GM18909 (cell line): ENCODE measurements around the gene CNOT6L.

Source experiments
- ATAC-seq: cut with Tn5 transposase; IDR thresholded peaks from one replicate; pipeline ENCODE4 v1.9.1; 2021; ENCODE audit warnings: mild to moderate bottlenecking; ENCODE audit not compliant: unreplicated experiment, poor library complexity

Gene CNOT6L

DNA sequence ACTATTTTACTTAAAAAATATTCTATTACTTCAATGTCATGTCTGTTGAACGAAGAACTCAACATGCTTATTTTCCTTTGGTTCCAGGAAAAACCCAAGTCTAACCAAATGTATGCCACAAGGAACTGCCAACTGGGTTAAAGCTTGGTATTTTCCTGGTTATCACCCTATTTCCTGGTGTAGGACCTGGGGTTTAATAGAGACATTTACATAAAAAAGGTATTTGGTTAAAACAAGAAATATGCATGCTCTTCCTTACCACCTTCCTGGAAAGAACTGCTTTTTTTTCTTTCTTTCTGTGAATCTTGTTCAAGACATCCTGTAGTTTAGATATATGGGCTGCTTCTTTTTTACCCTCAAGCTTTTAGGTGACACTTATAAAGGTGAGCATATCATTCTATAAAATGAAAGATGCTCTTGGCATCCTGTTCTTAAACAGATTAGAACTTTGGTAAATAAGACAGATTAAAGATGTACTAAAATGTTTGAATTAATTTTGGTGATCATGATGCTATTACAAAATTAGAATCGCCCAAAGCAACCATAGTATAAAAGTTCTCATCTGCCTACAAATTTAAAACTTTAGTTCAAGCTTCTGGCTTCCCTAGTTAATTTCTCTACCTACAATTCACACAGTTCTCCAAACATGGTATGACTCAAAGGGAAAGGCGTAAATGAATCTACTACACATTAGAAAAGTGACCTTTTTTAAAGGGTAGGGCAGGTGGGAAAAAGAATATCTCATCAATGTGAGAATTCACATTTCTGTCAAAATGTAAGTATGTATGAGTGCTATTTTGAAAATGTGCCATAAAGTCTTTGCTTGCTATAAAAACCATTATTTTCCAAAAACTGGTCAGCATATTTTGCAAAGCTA lies 103.5 kb downstream of the CNOT6L start:
- no peak for ATAC-seq

DNA sequence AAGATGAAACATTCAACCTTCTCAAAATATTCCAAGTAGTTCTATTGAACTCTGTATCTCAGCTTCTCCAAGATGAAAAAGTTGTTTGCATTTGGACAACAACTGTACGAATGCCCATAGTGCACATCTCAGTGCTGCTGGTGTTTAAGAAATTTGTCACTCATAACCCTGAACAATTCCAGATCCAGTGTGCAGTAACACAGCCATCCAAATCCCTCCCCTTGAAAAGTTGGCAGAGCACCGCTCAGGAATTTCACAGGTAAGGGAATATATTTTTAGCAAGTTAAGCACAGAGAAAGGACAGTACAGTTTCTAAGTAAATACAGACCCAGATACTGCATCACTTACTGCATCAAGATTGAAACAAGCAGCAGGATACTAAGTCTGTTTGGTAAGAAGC lies 104.7 kb downstream of the CNOT6L start:
- ATAC-seq, result no peak

DNA sequence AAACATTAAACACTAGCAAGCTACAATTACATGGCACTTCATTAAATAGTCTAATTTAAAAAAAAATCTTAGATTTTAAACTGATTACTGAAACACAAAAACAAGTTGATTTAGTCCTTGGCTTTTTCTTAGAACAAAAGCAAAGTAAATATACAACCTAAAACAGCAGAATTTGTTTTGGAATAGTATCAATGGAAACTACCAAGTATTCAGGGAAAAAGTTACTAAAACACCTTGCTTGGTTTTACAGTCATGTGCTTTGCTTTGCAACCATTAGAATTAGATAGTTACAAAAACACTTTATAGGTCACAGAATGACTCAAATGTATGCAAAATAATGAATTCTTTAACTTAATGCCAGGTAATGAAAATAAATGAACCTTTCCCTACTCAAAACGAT lies 105.3 kb downstream of the CNOT6L start:
- ATAC-seq, result no peak

- no peak for ATAC-seq
These were observed 106.5 kb downstream of the CNOT6L start for GRCh38 chr4:77712675-77713074.

GRCh38 chr4:77711469-77711868 lies 107.7 kb downstream of the CNOT6L start:
- ATAC-seq, result no peak

- ATAC-seq, result no peak
These were observed 108.5 kb downstream of the CNOT6L start for GRCh38 chr4:77710684-77711083.

GRCh38 chr4:77710059-77710458 lies 109.1 kb downstream of the CNOT6L start:
- ATAC-seq, result no peak

DNA sequence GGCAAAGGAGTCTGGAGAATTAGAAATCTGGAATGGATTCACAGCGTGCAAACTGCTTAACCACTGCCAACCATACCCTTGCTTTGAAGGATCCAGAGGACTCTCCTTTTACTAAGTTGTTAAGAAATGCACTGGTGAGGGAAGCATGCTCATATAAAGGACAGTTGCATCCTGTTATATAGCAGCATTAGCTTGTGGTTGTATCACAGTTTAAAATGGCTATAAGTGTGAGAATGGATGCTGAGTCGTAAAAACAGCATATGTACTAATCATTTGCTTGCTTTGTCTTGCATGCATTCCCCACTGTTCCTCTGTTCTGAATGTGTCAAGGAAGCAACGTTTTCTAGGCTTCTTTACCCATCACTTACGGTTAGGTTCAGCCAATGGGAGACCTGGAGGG lies 112.5 kb downstream of the CNOT6L start:
- ATAC-seq, result no peak

DNA sequence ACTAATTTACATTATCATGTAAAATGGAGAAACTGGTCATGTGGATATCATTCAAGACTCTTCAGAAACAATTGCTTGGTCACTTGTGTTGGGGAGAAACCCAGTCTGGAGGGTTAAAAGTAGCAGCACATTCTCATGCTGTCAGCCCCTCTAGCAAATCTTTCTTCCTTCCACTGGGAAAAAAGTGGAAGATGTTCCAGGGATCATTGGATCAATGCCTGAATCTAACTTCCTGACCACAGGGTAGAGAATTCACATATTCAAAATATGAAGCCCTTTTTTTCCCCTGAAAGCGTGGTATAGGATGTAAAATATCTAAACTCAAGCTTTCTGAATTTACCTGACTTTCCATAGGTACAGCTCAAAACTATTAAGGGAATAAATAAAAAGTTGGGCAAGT lies 115.5 kb downstream of the CNOT6L start:
- ATAC-seq, result no peak

- no peak for ATAC-seq
These were observed 118.0 kb downstream of the CNOT6L start for GRCh38 chr4:77701121-77701520.

DNA sequence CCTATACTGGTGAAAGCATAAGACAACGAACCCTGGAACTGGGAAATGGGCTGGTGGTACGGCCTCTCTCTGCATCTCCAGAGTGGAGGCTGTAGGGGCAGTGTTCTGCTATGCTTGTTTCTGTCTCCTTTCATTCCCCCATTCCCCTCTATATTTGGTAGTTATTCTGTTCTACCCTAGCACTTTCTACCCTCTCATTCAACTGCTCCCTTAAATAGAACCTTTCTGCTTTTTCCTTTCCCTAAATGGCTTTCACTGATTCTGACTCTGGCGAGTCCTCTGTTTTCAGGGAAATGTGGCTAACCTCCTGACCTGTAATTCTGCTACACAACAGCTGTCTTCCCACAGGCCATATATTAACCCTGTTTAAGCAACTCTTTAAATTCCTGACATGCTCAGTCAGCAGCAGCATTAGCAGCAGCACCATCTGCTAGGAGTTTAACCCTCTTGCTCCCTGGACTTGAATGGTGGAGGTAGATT lies 119.4 kb downstream of the CNOT6L start:
- ATAC-seq, result no peak

- no peak for ATAC-seq
These were observed 121.1 kb downstream of the CNOT6L start for GRCh38 chr4:77697860-77698590.

- ATAC-seq, result no peak
These were observed 123.4 kb downstream of the CNOT6L start for GRCh38 chr4:77695774-77696173.

DNA sequence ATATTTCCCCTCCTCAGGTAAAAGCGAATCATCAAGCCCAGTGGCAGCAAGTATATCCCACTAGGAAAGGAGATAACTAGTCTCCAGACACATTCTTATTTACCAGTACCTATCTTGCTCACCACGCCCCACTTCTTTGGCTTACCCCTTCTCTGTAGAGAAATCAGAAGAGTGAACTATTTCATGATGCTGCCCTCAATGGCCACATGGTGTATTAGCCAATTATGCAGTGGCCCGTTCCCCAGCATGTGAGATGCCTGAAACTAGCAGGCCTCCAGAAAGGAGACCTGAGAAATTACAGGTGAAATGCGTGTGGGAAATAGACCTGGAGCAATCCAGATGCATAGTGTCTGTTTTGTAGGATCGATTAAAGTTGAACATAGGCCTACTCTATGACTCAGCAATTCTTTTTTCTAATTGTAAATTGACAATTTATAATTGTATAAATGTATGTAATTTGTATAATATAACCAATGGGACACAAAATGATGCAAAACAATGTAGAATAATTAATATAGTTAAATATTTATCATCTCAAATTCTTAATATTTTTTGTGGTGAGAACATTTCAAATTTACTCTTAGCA lies 126.2 kb downstream of the CNOT6L start:
- ATAC-seq, result no peak

GRCh38 chr4:77681792-77682191 lies 137.4 kb downstream of the CNOT6L start:
- no peak for ATAC-seq

DNA sequence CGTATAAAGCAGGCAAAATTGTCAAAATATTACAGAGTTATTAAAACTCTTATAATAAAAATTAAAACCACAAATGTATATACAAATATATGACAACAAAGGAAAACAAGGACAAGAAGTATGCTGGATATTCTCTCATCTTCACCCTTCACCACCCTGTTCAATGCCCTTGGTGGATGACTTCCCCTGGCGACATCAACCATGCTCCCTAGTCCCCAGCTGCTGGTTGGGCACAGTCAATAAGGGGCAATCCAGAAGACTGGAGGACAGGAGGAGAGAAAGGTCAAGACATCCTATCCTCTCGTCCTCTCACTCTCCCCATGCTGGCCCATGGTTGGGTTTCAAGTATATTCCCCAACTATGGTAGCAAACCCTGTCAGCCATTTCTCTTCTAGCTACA lies 142.3 kb downstream of the CNOT6L start:
- ATAC-seq, result no peak

- no peak for ATAC-seq
These were observed 148.1 kb downstream of the CNOT6L start for GRCh38 chr4:77671051-77671450.

DNA sequence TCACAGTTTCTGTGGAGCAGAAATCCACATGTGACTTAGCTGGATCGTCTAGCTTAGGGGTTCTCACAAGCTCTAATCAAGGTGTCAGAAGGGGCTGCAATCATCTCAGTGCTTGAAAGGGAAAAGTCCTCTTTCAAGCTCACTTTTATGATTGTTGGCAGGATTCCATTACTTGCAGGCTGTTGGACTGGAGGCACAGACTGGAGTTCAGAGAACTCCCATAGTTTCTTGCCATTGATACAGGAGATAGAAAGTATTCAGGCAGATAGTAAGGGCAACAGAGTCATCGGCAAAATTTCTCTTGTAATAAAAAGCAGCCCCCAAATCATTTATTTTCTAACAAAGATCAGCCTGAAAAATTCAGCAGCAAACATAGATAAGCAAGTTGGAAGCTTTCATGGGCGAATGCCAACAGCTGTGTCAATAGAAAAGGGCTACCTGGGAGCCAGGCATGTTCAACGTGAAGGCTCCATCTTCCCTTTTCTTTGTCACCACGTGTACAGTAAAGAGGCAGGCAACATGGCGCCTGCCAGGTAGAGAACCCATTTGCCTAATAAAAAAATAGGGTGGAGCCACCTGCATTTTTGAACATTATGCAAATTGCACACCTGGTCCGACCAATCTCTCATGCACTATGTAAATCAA lies 149.1 kb downstream of the CNOT6L start:
- no peak for ATAC-seq

DNA sequence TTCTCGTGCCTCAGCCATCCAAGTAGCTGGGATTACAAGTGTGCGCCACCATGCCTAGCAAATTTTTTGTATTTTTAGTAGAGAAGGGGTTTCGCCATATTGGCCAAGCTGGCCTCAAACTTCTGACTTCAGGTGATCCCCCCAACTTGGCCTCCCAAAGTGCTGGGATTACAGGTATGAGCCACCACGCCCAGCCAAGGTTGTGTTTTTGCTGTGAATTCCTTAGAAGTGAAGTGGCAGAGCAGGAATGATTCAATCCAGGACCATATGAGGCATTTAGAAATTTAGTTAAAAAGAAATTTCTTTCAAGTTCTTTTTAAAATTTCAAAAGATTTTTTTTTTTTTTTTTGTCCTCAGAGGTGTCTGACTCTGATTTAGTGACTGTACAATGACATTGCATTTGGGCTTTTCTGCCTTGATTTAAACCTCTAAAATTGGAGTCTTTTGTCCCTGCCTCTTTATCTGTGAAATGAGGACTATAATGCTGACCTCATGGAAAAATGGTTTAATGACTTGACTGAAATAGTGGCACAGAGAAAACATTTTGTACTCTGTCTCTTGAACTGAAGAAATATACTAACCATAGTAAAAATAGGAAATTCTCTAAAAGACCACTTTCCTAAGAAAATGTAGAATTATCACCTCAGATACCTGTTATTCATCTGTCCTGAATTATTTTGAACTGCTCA lies 153.6 kb downstream of the CNOT6L start:
- no peak for ATAC-seq
